Endothelial cell of umbilical vein (primary cell): Measurements from ENCODE around the gene WBP2. TPM values are rescaled to one million over a fixed set of nuclear protein-coding genes. Genes with fewer than 3 reads are reported as not detected.

Source experiments
- BruUV-seq: library from RNA; stranded (reverse); fragments of 400-500 nt; replicated peaks from 2 replicates; lab custom pipeline; 2021; lab: Mats Ljungman, UMichigan
- CTCF ChIA-PET: fragments of 300-600, 350-600 bp; sonication (Branson Sonifier 250); formaldehyde crosslinking; loops from one replicate; lab custom pipeline; 2021; ENCODE audit warnings: antibody characterized with exemption, inconsistent platforms; lab: Charles Lee
- POLR2A ChIA-PET: fragments of 300-600, 350-600 bp; sonication (Branson Sonifier 250); formaldehyde crosslinking; loops from one replicate; lab custom pipeline; 2021; ENCODE audit warnings: antibody characterized with exemption, inconsistent platforms; lab: Charles Lee
- DNase-seq: peaks from one replicate; pipeline ENCODE4 v3.0.0-alpha.2; 2011; ENCODE audit warnings: low read depth, low spot score
- FAIRE-seq: peaks from 2 replicates; lab custom pipeline; 2011; peaks lifted over from hg19 to GRCh38; lab: Jason Lieb, UNC
- H2AFZ ChIP-seq: 2 replicates; pipeline ENCODE4 v1.6.0; 2012; ENCODE audit warnings: low read depth, low read length, control low read depth, inconsistent platforms
- H3K27ac ChIP-seq: 2 replicates; pipeline ENCODE4 v1.5.1; 2011; ENCODE audit warnings: low read depth, mild to moderate bottlenecking, control low read depth, low read length, moderate library complexity; ENCODE audit not compliant: insufficient read depth
- H3K27me3 ChIP-seq, 2 experiments: 2 replicates each; pipeline versions ENCODE4 v1.6.0 to v1.6.1; 2011; ENCODE audit warnings: low read length in 2 of 2, mixed read lengths in 1 of 2; ENCODE audit not compliant: control insufficient read depth in 2 of 2, insufficient read depth in 2 of 2
- H3K36me3 ChIP-seq, 2 experiments: 2 replicates in 1 of 2; 3 replicates in 1 of 2; pipeline ENCODE4 v1.5.1; 2011; ENCODE audit warnings: low read length in 2 of 2, mild to moderate bottlenecking in 1 of 2, moderate library complexity in 1 of 2; ENCODE audit not compliant: control insufficient read depth in 2 of 2, insufficient read depth in 2 of 2; ENCODE audit errors: extremely low read depth in 1 of 2
- H3K4me1 ChIP-seq: 3 replicates; pipeline ENCODE4 v1.5.1; 2011; ENCODE audit warnings: mild to moderate bottlenecking, low read length; ENCODE audit not compliant: control insufficient read depth, insufficient read depth; ENCODE audit errors: extremely low read depth
- H3K4me2 ChIP-seq: 2 replicates; pipeline ENCODE4 v1.6.1; 2011; ENCODE audit warnings: low read length, control low read depth, mixed read lengths; ENCODE audit not compliant: insufficient read depth
- H3K4me3 ChIP-seq, 3 experiments: fragments of 200-600 bp in 1 of 3; sonication (generic), shearing (Covaris generic) in 1 of 3; replicated peaks in 1 of 3; 2 replicates each; pipeline ENCODE4 v1.5.1; 2011 to 2016; ENCODE audit warnings: control low read depth in 3 of 3, low read length in 3 of 3, mild to moderate bottlenecking in 2 of 3, inconsistent platforms in 1 of 3, low read depth in 1 of 3, moderate library complexity in 1 of 3; ENCODE audit not compliant: insufficient read depth in 1 of 3
- H3K79me2 ChIP-seq: 2 replicates; pipeline ENCODE4 v1.6.0; 2012; ENCODE audit warnings: low read length, inconsistent platforms; ENCODE audit not compliant: control insufficient read depth, insufficient read depth
- H3K9ac ChIP-seq: replicated peaks from 2 replicates; pipeline ENCODE3; 2011; ENCODE audit warnings: low read length, control low read depth; ENCODE audit not compliant: insufficient read depth; ENCODE audit errors: extremely low read depth
- H3K9me1 ChIP-seq: replicated peaks from 3 replicates; pipeline ENCODE4 v1.6.0; 2011; ENCODE audit warnings: mild to moderate bottlenecking, low read length; ENCODE audit not compliant: control insufficient read depth, insufficient read depth; ENCODE audit errors: extremely low read depth
- H3K9me3 ChIP-seq: replicated peaks from 2 replicates; pipeline ENCODE4 v1.5.1; 2012; ENCODE audit warnings: low read length, inconsistent platforms; ENCODE audit not compliant: control insufficient read depth, insufficient read depth
- H4K20me1 ChIP-seq: replicated peaks from 2 replicates; pipeline ENCODE3; 2011; ENCODE audit warnings: mild to moderate bottlenecking, low read length; ENCODE audit not compliant: control insufficient read depth, insufficient read depth; ENCODE audit errors: extremely low read depth
- EZH2 ChIP-seq: IDR thresholded peaks from 2 replicates; pipeline ENCODE4 v1.6.1; 2012; ENCODE audit warnings: borderline replicate concordance, low read depth, mild to moderate bottlenecking, moderate library complexity, low read length, inconsistent platforms; ENCODE audit not compliant: severe bottlenecking
- FOS ChIP-seq: IDR thresholded peaks from 2 replicates; pipeline ENCODE4 v1.6.1; 2011; ENCODE audit warnings: mild to moderate bottlenecking, low read length, moderate library complexity, borderline replicate concordance; ENCODE audit not compliant: insufficient read depth
- GATA2 ChIP-seq: IDR thresholded peaks from 2 replicates; pipeline ENCODE4 v1.7.0; 2011; ENCODE audit warnings: low read depth, mild to moderate bottlenecking, moderate library complexity, mixed read lengths, low read length; ENCODE audit not compliant: insufficient read length, insufficient read depth
- JUN ChIP-seq: IDR thresholded peaks from 2 replicates; pipeline ENCODE4 v1.6.1; 2011; ENCODE audit warnings: borderline replicate concordance, low read depth; ENCODE audit not compliant: insufficient read length, insufficient read depth
- MYC ChIP-seq: IDR thresholded peaks from one replicate; pipeline ENCODE4 v1.6.1; 2011; ENCODE audit warnings: mild to moderate bottlenecking, low read depth, low read length
- POLR2A ChIP-seq: IDR thresholded peaks from 2 replicates; pipeline ENCODE4 v1.6.1; 2012; ENCODE audit warnings: low read depth, mild to moderate bottlenecking, control low read depth, low read length
- POLR2AphosphoS5 ChIP-seq: IDR thresholded peaks from 2 replicates; pipeline ENCODE4 v1.6.1; 2012; ENCODE audit warnings: low read depth, mild to moderate bottlenecking, control low read depth, low read length, moderate library complexity; ENCODE audit not compliant: insufficient read depth
- dilution Hi-C: fragments of 300-500 bp; cut with MboI; formaldehyde crosslinking; loops from one replicate; pipeline ENCODE4 v1.15.0; 2019; ENCODE audit warnings: low sequenced_read_pairs; ENCODE audit not compliant: extremely low pct_ligation_motif_present
- intact Hi-C: fragments of 100-400 bp; cut with micrococcal nuclease; formaldehyde crosslinking; loops from one replicate; pipeline ENCODE4 v1.10.0; 2022
- polyA plus RNA-seq, 4 experiments: library from polyadenylated mRNA; depleted of rRNA in 3 of 4; stranded (reverse) in 3 of 4; unstranded in 1 of 4; fragments of >200 nt; gene quantifications; 2 replicates each; pipeline versions ENCODE4 v1.2.1 to v1.2.3, GENCODE V29; 2011 to 2012; ENCODE audit warnings: missing spikeins in 1 of 4
- total RNA-seq: library from RNA; stranded (reverse); gene quantifications from 2 replicates; pipeline ENCODE4 v1.2.3, GENCODE V29; 2021
- TF ChIP-seq, protein P1 (sequence below): IDR thresholded peaks from 2 replicates; pipeline ENCODE4 v1.6.1; 2011; ENCODE audit not compliant: insufficient read depth, insufficient read length
- TF ChIP-seq, protein P2 (sequence below), 2 donors: IDR thresholded peaks; 1 replicate in 1 of 2; 2 replicates in 1 of 2; pipeline ENCODE4 v1.5.1; 2011; ENCODE audit warnings: low read length in 2 of 2, mild to moderate bottlenecking in 2 of 2, moderate library complexity in 2 of 2, control low read depth in 1 of 2, inconsistent platforms in 1 of 2, low read depth in 1 of 2; ENCODE audit not compliant: insufficient read depth in 1 of 2; ENCODE audit errors: extremely low read depth in 1 of 2

WBP2 gene
- total and polyA plus RNA-seq, 2 donors (not counting 3 experiments of a cell fraction or from before 2014, with no cell fraction given): 81.5 to 126 TPM

DNA sequence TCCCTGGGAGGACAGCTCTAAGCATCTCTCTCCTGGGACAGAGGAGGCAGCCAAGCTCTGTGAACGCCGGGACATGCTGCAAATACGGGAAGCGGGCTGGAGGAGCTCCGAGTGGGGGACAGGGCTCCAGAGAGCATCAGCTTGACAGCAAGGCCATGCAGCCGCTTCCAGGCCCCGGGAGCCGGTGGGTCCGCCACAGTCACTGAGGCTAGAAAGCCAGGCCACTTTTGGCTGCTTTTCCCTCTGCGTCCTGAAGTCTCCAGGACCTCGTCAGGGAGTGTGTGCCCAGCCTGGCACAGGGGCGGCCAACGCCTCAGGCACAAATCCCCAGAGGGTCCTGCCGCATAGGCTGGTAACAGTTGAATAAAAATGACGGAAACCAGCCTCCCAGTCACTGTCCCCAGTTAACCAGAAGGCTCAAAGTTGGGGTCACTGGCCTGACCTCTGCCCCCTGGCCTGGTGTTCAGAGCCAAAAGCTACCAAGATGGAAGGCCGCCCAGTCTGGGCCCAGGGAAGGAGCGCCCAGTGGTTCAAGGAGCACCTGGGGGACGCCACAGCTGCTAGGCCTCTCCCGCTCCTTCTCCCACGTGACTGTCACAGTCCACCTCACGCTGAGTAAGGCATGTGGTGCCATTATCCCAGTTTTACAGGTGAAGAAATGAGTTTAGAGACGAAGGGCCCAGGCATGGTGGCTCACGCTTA, 44.8 kb upstream of the WBP2 start:
- Histone ChIP-seq H3K79me2 (peaks cover 19% of the 10 kb centered on the region), H3K36me3 (peaks cover 7 to 28% of the 10 kb centered on the region in 2 experiments), H2AFZ (no peak overlapping the region), H3K4me2 (no peak overlapping the region), H3K27me3 (no peaks in the 10 kb centered on the region), H3K9me3 (no peaks in the 10 kb centered on the region), H4K20me1 (no peaks in the 10 kb centered on the region), H3K4me1 (peaks cover 25% of the 10 kb centered on the region), H3K4me3 (no peak overlapping the region), H3K9me1 (no peaks in the 10 kb centered on the region), H3K9ac (no peak overlapping the region), H3K27ac (no peak overlapping the region)
- POLR2A ChIA-PET: no interaction called here
- DNase-seq (no peak), FAIRE-seq (no peak)
- dilution Hi-C loops: no loop called here
- CTCF ChIA-PET: interaction anchor here (0.9 kb wide), 1 partner anchor 39 kb away, joined by 3 read pairs; no protein-coding TSS in a partner anchor
- no TSS peak for BruUV-seq
- intact Hi-C loops: loop anchor here (5.0 kb wide), 1 partner anchor 123 kb away; a partner anchor contains a TSS
- no peak for TF ChIP-seq MYC
- TF ChIP-seq FOS: no peak
- no peak for TF ChIP-seq JUN
- no peak for TF ChIP-seq GATA2
- no peak for TF ChIP-seq POLR2A
- TF ChIP-seq, protein P1, sequence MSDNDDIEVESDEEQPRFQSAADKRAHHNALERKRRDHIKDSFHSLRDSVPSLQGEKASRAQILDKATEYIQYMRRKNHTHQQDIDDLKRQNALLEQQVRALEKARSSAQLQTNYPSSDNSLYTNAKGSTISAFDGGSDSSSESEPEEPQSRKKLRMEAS: no peak
- TF ChIP-seq POLR2AphosphoS5: no peak
- TF ChIP-seq, protein P2, sequence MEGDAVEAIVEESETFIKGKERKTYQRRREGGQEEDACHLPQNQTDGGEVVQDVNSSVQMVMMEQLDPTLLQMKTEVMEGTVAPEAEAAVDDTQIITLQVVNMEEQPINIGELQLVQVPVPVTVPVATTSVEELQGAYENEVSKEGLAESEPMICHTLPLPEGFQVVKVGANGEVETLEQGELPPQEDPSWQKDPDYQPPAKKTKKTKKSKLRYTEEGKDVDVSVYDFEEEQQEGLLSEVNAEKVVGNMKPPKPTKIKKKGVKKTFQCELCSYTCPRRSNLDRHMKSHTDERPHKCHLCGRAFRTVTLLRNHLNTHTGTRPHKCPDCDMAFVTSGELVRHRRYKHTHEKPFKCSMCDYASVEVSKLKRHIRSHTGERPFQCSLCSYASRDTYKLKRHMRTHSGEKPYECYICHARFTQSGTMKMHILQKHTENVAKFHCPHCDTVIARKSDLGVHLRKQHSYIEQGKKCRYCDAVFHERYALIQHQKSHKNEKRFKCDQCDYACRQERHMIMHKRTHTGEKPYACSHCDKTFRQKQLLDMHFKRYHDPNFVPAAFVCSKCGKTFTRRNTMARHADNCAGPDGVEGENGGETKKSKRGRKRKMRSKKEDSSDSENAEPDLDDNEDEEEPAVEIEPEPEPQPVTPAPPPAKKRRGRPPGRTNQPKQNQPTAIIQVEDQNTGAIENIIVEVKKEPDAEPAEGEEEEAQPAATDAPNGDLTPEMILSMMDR (IDR thresholded peaks at IDR 0.05; ENCODE audit: extremely low read depth in 1 of 2, insufficient read depth in 1 of 2, low read depth in 1 of 2, low read length in 2 of 2): no peak
- TF ChIP-seq EZH2: no peak
